GM20431 (cell line): ENCODE measurements around the gene TNFRSF8.

Experiments used
- in situ Hi-C: fragments of 300-500 bp; cut with MseI, MboI; formaldehyde crosslinking; loops from one replicate; pipeline ENCODE4 v1.15.0; 2020; ENCODE audit warnings: low sequenced_read_pairs; ENCODE audit not compliant: unreplicated experiment

TNFRSF8 gene

GRCh38 chr1:12059722-12060464 lies 3.2 kb upstream of the TNFRSF8 start:
- in situ Hi-C loops: no loop called here

- in situ Hi-C loops: no loop called here
Measured at GRCh38 chr1:12060500-12060899, 2.6 kb upstream of the TNFRSF8 start.

GRCh38 chr1:12064073-12064969 lies 1.2 kb downstream of the TNFRSF8 start:
- in situ Hi-C loops: no loop called here

- in situ Hi-C loops: no loop called here
Measured at GRCh38 chr1:12065872-12066271, 2.8 kb downstream of the TNFRSF8 start.

GRCh38 chr1:12067900-12068821 lies 5.1 kb downstream of the TNFRSF8 start:
- in situ Hi-C loops: no loop called here

- in situ Hi-C loops: no loop called here
Measured at GRCh38 chr1:12069623-12070244, 6.6 kb downstream of the TNFRSF8 start.

- in situ Hi-C loops: no loop called here
Measured at GRCh38 chr1:12071892-12072291, 8.8 kb downstream of the TNFRSF8 start.

GRCh38 chr1:12072741-12073140 lies 9.6 kb downstream of the TNFRSF8 start:
- in situ Hi-C loops: no loop called here

GRCh38 chr1:12073796-12074195 lies 10.7 kb downstream of the TNFRSF8 start:
- in situ Hi-C loops: no loop called here

- in situ Hi-C loops: no loop called here
Measured at GRCh38 chr1:12075195-12076114, 12.4 kb downstream of the TNFRSF8 start.

GRCh38 chr1:12076425-12077005 lies 13.4 kb downstream of the TNFRSF8 start:
- in situ Hi-C loops: no loop called here

- in situ Hi-C loops: no loop called here
Measured at GRCh38 chr1:12078575-12078937, 15.5 kb downstream of the TNFRSF8 start.

- in situ Hi-C loops: no loop called here
Measured at GRCh38 chr1:12078938-12079861, 16.1 kb downstream of the TNFRSF8 start.

- in situ Hi-C loops: no loop called here
Measured at GRCh38 chr1:12080156-12080555, 17.1 kb downstream of the TNFRSF8 start.

- in situ Hi-C loops: no loop called here
Measured at GRCh38 chr1:12080773-12081556, 17.9 kb downstream of the TNFRSF8 start.

- in situ Hi-C loops: no loop called here
Measured at GRCh38 chr1:12081648-12082396, 18.7 kb downstream of the TNFRSF8 start.
